Measurements from ENCODE around the gene LAPTM4A. TPM values are rescaled to one million over a fixed set of nuclear protein-coding genes. Genes with fewer than 3 reads are reported as not detected.

LAPTM4A gene
- total RNA-seq, 1 experiment from 2014 or later: 131 TPM

- H2AFZ ChIP-seq (ENCODE audit: low read length): no peak overlapping the region
- no peak overlapping the region for H2BK120ac ChIP-seq (ENCODE audit: low read depth, low read length, poor library complexity, severe bottlenecking)
- Mint-ChIP-seq H3K4me1 (peaks cover 20 to 32% of the 10 kb centered on the region in 2 experiments), H3K4me3 (no peak overlapping the region), H3K36me3 (ENCODE audit: insufficient read depth in 1 of 3, low read depth in 3 of 3) (peaks cover 0 to 12% (median 6%) of the 10 kb centered on the region in 3 experiments; a peak in 3 of 7 replicates), H3K9me3 (no peaks in the 10 kb centered on the region), H3K27ac (no peak overlapping the region; a peak in 2 of 7 replicates), H3K27me3 (ENCODE audit: low read depth) (no peaks in the 10 kb centered on the region; the same call in 1 of the 2 replicates)
- no peak overlapping the region for H2BK15ac ChIP-seq (ENCODE audit: low read depth, low read length)
- peaks cover 30% of the 10 kb centered on the region; the same call in 1 of the 2 replicates for H3K79me2 ChIP-seq (ENCODE audit: insufficient read depth, low read length)
- no peak overlapping the region for H4K91ac ChIP-seq (ENCODE audit: insufficient read length, low read depth, low read length)
- no peak overlapping the region for H2BK20ac ChIP-seq (ENCODE audit: low read depth, low read length, poor library complexity, severe bottlenecking)
- peaks cover 8% of the 10 kb centered on the region for H3K23me2 ChIP-seq (ENCODE audit: insufficient read length, low read depth, low read length, poor library complexity, severe bottlenecking)
- no peak for TF ChIP-seq CTCF (conservative IDR thresholded peaks at IDR 0.05)
- no peak overlapping the region for H3T11ph ChIP-seq (ENCODE audit: low read length)
- H3K23ac ChIP-seq (ENCODE audit: insufficient read length, low read depth, low read length): no peak overlapping the region
- no peak overlapping the region; the same call in 1 of the 2 replicates for H3K14ac ChIP-seq (ENCODE audit: insufficient read depth, low read length)
- H3K4ac ChIP-seq (ENCODE audit: low read depth, low read length): no peak overlapping the region
- no peaks in the 10 kb centered on the region for H4K20me1 ChIP-seq (ENCODE audit: control insufficient read depth, insufficient read depth, insufficient read length)
- H3K4me2 ChIP-seq (ENCODE audit: insufficient read depth, insufficient read length, low read length): peak overlapping the region; percentile 93
- no peak for DNase-seq
- no CpG with 5 or more reads among the region's 10 CpGs for WGBS (ENCODE audit: extremely low coverage, insufficient read length, low lambda C conversion rate)
- no peak overlapping the region for H3K56ac ChIP-seq (ENCODE audit: insufficient read length, low read depth, low read length)
- H3K9ac ChIP-seq (ENCODE audit: extremely low read depth, insufficient read length, low read length): peak overlapping the region; percentile 86
- no peak overlapping the region for H2AK5ac ChIP-seq (ENCODE audit: insufficient read length, low read length)
- H3K79me1 ChIP-seq (ENCODE audit: insufficient read depth, low read depth, low read length, poor library complexity, severe bottlenecking): no peaks in the 10 kb centered on the region
- no peak overlapping the region for H3K18ac ChIP-seq (ENCODE audit: insufficient read length, low read depth, low read length)
- no peaks in the 10 kb centered on the region for H3K9me3 ChIP-seq (ENCODE audit: control insufficient read depth, low read depth, low read length)
- H4K5ac ChIP-seq (ENCODE audit: insufficient read length, low read depth, low read length): no peak overlapping the region
- H2BK12ac ChIP-seq (ENCODE audit: insufficient read length, low read depth, low read length): no peak overlapping the region
- no peaks in the 10 kb centered on the region; the same call in none of the 2 replicates for H3K4me1 ChIP-seq (ENCODE audit: insufficient read depth, low read length)
- H3K27me3 ChIP-seq (ENCODE audit: insufficient read depth, low read length): no peaks in the 10 kb centered on the region
- peak overlapping the region; percentile 6 for H3K27ac ChIP-seq (ENCODE audit: insufficient read length, low read depth, low read length)
- no peak overlapping the region for H2BK5ac ChIP-seq (ENCODE audit: insufficient read length, low read length)
- H4K8ac ChIP-seq (replicated peaks; ENCODE audit: insufficient read length, low read depth, low read length): no peak overlapping the region
Observed at GRCh38 chr2:20050104-20050645, 1.3 kb downstream of the LAPTM4A start.

Measured in H9 (cell line).